ENCODE measurements around the gene SUCLG1. TPM values are rescaled to one million over a fixed set of nuclear protein-coding genes. Genes with fewer than 3 reads are reported as not detected.

The SUCLG1 gene
- total RNA-seq, 2 experiments from 2014 or later = 34.2 to 37.1 TPM

GRCh38 chr2:84452624-84453023 lies 6.5 kb downstream of the SUCLG1 start:
- H3K4me3 Mint-ChIP-seq = no peak overlapping the region

GRCh38 chr2:84451579-84451978 lies 7.5 kb downstream of the SUCLG1 start:
- CTCF ChIA-PET = interaction anchor here (1.3 kb wide), 1 partner anchor 564 kb away, joined by 4 read pairs; no protein-coding TSS in a partner anchor
- no peaks in the 10 kb centered on the region for H3K27me3 ChIP-seq (ENCODE audit: control insufficient read depth in 1 of 2, insufficient read depth in 2 of 2, low read length in 2 of 2)

More at GRCh38 chr2:84452624-84453023, 6.5 kb downstream of the SUCLG1 start:
- H3K27ac Mint-ChIP-seq = no peak overlapping the region
- no peak overlapping the region for H3K27ac ChIP-seq (ENCODE audit: low read depth in 1 of 2, low read length in 2 of 2)
- H3K36me3 ChIP-seq (ENCODE audit: insufficient read depth, low read length) = peaks cover 11% of the 10 kb centered on the region
- no peak overlapping the region for H3K4me3 ChIP-seq (ENCODE audit: low read length)
- H3K9me3 ChIP-seq (ENCODE audit: control insufficient read depth in 1 of 2, insufficient read depth in 1 of 2, low read length in 2 of 2) = no peaks in the 10 kb centered on the region
- no peaks in the 10 kb centered on the region for H3K9me3 Mint-ChIP-seq
- H3K4me1 ChIP-seq (ENCODE audit: insufficient read depth, low read length) = peaks cover 6% of the 10 kb centered on the region
- ATAC-seq (ENCODE audit: poor library complexity) = no peak
- ChIA-PET POLR2A (no interaction called here), CTCF (no interaction called here)
- H3K27me3 ChIP-seq (ENCODE audit: control insufficient read depth in 1 of 2, insufficient read depth in 2 of 2, low read length in 2 of 2) = no peaks in the 10 kb centered on the region
- TF ChIP-seq, protein P1, sequence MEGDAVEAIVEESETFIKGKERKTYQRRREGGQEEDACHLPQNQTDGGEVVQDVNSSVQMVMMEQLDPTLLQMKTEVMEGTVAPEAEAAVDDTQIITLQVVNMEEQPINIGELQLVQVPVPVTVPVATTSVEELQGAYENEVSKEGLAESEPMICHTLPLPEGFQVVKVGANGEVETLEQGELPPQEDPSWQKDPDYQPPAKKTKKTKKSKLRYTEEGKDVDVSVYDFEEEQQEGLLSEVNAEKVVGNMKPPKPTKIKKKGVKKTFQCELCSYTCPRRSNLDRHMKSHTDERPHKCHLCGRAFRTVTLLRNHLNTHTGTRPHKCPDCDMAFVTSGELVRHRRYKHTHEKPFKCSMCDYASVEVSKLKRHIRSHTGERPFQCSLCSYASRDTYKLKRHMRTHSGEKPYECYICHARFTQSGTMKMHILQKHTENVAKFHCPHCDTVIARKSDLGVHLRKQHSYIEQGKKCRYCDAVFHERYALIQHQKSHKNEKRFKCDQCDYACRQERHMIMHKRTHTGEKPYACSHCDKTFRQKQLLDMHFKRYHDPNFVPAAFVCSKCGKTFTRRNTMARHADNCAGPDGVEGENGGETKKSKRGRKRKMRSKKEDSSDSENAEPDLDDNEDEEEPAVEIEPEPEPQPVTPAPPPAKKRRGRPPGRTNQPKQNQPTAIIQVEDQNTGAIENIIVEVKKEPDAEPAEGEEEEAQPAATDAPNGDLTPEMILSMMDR (IDR thresholded peaks at IDR 0.05) = no peak
- H3K36me3 Mint-ChIP-seq (ENCODE audit: low read depth) = peaks cover 25% of the 10 kb centered on the region
- peaks cover 70% of the 10 kb centered on the region for H3K4me1 Mint-ChIP-seq (ENCODE audit: low read depth)
- no peak for DNase-seq
- intact Hi-C loops (cut with DNase I, micrococcal nuclease) = no loop called here
- H3K27me3 Mint-ChIP-seq = no peaks in the 10 kb centered on the region

GRCh38 chr2:84450288-84451227 lies 8.5 kb downstream of the SUCLG1 start:
- Mint-ChIP-seq H3K36me3 (ENCODE audit: low read depth) (peaks cover 43% of the 10 kb centered on the region), H3K27ac (peak overlapping the region; percentile 25), H3K27me3 (no peaks in the 10 kb centered on the region), H3K4me1 (ENCODE audit: low read depth) (peaks cover 60% of the 10 kb centered on the region), H3K4me3 (no peak overlapping the region), H3K9me3 (no peaks in the 10 kb centered on the region)
- DNase-seq (no peak), ATAC-seq (ENCODE audit: poor library complexity) (no peak)
- Histone ChIP-seq H3K9me3 (ENCODE audit: control insufficient read depth in 1 of 2, insufficient read depth in 1 of 2, low read length in 2 of 2) (no peaks in the 10 kb centered on the region), H3K4me3 (ENCODE audit: low read length) (no peak overlapping the region), H3K27me3 (ENCODE audit: control insufficient read depth in 1 of 2, insufficient read depth in 2 of 2, low read length in 2 of 2) (no peaks in the 10 kb centered on the region), H3K36me3 (ENCODE audit: insufficient read depth, low read length) (peaks cover 16% of the 10 kb centered on the region), H3K4me1 (ENCODE audit: insufficient read depth, low read length) (no peaks in the 10 kb centered on the region), H3K27ac (ENCODE audit: low read depth in 1 of 2, low read length in 2 of 2) (no peak overlapping the region)
- CTCF ChIA-PET = interaction anchor here (1.3 to 1.5 kb wide), 2 partner anchors 12 to 565 kb away, joined by 4 read pairs; no protein-coding TSS in a partner anchor
- TF ChIP-seq, protein P1 (IDR thresholded peaks at IDR 0.05) = no peak
- POLR2A ChIA-PET = interaction anchor here (0.9 kb wide), 1 partner anchor 8 kb away, joined by 4 read pairs; the partner anchor contains the start of gene SUCLG1
- intact Hi-C loops (cut with DNase I, micrococcal nuclease) = no loop called here

More at GRCh38 chr2:84451579-84451978, 7.5 kb downstream of the SUCLG1 start:
- Mint-ChIP-seq H3K9me3 (no peaks in the 10 kb centered on the region), H3K27me3 (no peaks in the 10 kb centered on the region), H3K36me3 (ENCODE audit: low read depth) (peaks cover 33% of the 10 kb centered on the region), H3K27ac (no peak overlapping the region), H3K4me1 (ENCODE audit: low read depth) (peaks cover 64% of the 10 kb centered on the region), H3K4me3 (no peak overlapping the region)
- POLR2A ChIA-PET = no interaction called here
- DNase-seq (no peak), ATAC-seq (ENCODE audit: poor library complexity) (no peak)
- TF ChIP-seq, protein P1 (IDR thresholded peaks at IDR 0.05) = no peak
- intact Hi-C loops (cut with DNase I, micrococcal nuclease) = no loop called here
- Histone ChIP-seq H3K27ac (ENCODE audit: low read depth in 1 of 2, low read length in 2 of 2) (no peak overlapping the region), H3K36me3 (ENCODE audit: insufficient read depth, low read length) (peaks cover 11% of the 10 kb centered on the region), H3K9me3 (ENCODE audit: control insufficient read depth in 1 of 2, insufficient read depth in 1 of 2, low read length in 2 of 2) (no peaks in the 10 kb centered on the region), H3K4me3 (ENCODE audit: low read length) (no peak overlapping the region), H3K4me1 (ENCODE audit: insufficient read depth, low read length) (no peaks in the 10 kb centered on the region)
